DMS79 treated with DMSO at 0.1 percent for 48 hours (cell line): ENCODE results near the gene SEMA3B.
"Not testable (repeated sequence)": the region's sequence is repeated elsewhere in the genome, so short reads cannot be mapped to it uniquely, and the experiment has no call there.

Experiments used
- DNase-seq: peaks from one replicate; lab custom pipeline; 2025; lab: John Stamatoyannopoulos, UW

Gene SEMA3B

GRCh38 chr3:50237754-50238548 lies 31.0 kb upstream of the SEMA3B start:
- peak; percentile 33 for DNase-seq

DNA sequence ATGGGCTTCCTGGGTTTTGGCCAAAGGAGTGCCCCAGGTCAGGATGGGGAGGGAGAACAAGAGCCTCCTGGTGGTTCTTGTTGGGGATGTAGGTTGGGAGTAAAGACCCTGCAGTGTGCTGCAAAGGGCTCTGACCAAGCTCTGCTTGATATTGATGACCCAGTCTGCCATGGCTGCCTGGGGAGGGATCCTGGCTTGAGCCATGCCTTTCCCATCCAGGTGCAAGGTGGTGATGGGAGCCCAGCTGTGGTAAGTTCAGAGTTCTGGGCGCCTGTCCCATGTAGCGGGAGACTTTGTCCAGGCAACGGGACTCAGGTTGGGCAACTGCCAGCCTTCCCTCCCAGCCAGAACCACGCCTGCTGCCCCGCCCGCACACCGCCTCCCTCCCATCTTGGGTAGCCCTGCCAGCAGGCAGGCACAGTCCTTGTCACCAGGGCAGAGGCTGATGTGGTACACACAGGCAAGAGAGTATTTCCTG lies 30.4 kb upstream of the SEMA3B start:
- no peak for DNase-seq

- no peak for DNase-seq
Observed at GRCh38 chr3:50239649-50240048, 29.3 kb upstream of the SEMA3B start.

DNA sequence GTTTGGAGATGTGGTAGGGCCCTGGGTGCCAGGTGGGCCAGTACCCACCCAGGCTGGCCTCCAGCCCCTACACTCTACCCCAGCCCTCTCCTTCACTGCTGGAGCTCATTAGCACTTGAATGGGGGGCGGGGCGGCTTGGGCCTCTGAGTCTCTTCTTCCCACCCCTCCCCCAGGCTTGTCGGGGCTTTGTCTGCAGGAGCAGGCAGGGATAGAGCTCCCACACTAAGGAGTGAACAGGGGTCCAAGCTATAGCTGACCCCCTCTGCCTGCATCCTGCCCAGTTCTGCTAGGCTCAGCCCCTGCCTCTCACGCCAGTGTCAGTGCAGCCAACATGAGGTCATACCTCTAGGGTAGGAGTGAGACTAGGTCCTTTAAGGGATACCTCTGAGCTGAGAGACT lies 27.8 kb upstream of the SEMA3B start:
- DNase-seq = no peak

DNA sequence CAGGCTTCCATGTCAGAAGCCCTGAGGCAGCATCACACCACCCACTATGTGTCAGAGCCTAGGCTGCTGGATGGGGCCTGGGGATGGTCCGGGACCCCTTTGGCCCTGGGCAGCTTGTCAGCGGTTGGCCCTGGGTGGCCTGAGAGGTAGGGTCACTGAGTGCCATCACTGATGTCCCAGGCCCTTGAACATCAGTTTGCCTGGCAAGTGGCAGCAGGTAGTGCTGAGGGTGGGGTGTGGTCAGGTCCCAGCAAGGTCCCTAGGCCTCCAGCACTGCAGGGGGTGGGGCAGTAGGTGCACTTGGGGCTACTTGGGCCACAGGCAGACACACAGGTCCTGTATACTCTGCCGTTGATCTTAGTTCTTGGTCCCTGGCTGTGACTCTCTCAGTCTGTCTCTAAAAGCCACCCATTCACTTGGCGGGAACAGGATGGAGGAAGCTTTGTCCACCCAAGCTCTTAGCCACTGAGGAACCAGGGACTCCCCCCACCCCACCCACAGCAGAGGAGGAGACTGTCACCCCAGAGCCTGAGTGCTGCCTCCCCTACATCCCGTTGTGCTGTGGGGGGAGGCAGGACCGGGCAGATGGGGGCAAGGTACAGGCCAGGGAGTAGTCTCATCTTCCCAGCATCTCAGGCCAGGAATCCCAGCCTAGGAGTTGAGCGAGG lies 27.1 kb upstream of the SEMA3B start:
- DNase-seq = no peak

- no peak for DNase-seq
Observed at GRCh38 chr3:50242381-50242770, 26.6 kb upstream of the SEMA3B start.

GRCh38 chr3:50242851-50243542 lies 25.9 kb upstream of the SEMA3B start:
- DNase-seq = no peak

GRCh38 chr3:50243543-50243895 lies 25.4 kb upstream of the SEMA3B start:
- no peak for DNase-seq

DNA sequence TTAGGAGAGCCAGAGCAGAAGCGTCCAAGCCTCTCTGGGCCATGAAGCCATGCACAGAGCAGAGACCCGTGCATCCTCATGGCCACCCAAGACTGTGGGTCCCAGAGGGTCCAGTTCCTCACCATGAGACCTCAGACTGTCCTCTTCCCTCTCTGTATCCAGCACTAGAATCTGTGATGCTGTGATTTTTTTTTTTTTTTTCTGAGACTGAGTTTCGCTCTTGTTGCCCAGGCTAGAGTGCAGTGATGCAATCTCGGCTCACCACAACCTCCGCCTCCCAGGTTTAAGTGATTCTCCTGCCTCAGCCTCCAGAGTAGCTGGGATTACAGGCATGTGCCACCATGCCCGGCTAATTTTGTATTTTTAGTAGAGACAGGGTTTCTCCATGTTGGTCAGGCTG lies 24.1 kb upstream of the SEMA3B start:
- DNase-seq = not testable (repeated sequence)

- no peak for DNase-seq
Observed at GRCh38 chr3:50245251-50245745, 23.6 kb upstream of the SEMA3B start.

GRCh38 chr3:50245831-50246516 lies 23.0 kb upstream of the SEMA3B start:
- DNase-seq = peak; percentile 52

DNA sequence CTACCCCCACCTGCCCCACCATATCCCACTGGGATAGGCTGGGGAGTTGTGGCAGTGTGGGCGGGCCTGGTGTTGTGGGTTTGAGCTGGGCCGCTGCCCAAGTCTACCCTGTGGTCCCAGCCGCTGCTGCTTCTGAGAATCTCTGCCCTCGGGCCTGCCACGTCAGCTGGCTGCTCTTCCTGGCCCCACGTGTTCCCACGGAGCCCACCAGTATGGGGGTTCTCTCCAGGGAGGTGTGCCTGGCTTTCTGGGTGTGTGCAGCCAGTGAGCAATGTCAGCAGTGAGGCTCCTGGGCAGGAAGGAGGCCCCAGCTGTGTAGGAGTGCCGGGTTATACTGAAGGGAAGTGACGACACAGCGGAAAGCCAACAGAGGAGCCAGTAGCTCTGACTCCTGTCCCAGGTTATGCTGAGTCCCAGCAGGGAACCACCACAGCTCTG lies 22.4 kb upstream of the SEMA3B start:
- DNase-seq = no peak

GRCh38 chr3:50248387-50248786 lies 20.6 kb upstream of the SEMA3B start:
- DNase-seq = peak; percentile 44

GRCh38 chr3:50249457-50249856 lies 19.5 kb upstream of the SEMA3B start:
- no peak for DNase-seq

DNA sequence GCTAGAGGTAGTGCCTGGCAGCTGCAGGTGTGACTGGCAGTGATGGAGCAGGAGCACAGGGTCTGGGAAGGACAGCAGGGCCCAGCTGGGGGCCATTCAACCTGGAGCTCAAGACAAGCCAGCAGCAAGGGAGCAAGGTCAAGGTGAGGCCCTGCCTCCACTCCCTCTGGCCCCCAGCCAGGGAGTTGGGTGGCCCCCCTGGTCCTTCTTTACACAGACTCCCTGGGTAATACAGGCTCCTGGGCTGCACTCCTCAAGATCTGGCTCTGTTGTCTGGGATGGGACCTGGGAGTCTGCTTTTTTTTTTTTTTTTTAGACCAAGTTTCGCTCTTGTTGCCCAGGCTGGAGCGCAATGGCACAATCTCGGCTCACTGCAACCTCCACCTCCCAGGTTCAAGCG lies 18.4 kb upstream of the SEMA3B start:
- DNase-seq = no peak

DNA sequence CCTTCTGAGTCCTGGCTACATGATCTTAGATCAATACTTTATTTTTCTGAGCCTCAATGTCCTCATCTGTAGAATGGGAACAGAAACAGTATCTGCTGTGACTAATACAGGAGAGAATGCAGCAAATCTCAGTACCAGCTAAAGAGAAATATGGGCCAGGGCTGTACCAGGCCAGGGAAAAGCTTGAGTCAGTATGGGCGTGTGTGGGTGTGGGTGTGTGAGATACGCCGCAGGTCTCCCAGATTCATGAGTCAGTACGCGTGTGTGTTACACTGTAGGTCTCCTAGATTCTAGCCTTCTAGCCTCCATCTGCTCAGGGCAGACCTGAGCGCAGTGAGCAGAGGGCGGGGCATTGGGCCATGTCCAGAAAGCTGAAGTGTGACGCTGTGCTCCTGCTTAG lies 17.7 kb upstream of the SEMA3B start:
- no peak for DNase-seq

- DNase-seq = no peak
Observed at GRCh38 chr3:50254577-50255250, 14.2 kb upstream of the SEMA3B start.

DNA sequence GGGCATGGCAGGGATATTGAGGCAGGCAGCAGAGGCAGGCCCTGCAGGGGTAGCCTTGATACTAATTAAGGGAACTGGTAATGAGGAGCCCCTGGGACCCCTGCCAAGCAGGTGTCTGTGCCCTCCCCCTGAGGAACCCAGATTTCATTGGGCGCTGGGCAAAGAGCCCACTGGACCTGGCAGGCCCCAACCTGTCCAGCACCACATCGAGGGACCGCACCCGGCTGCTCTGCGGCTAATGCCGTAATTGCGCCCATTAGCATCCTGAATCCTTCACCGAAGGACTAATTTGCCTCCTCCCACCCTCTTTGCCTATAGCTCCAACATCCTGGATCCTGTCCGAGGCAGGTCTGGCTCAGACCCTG lies 13.7 kb upstream of the SEMA3B start:
- DNase-seq = peak; percentile 36

DNA sequence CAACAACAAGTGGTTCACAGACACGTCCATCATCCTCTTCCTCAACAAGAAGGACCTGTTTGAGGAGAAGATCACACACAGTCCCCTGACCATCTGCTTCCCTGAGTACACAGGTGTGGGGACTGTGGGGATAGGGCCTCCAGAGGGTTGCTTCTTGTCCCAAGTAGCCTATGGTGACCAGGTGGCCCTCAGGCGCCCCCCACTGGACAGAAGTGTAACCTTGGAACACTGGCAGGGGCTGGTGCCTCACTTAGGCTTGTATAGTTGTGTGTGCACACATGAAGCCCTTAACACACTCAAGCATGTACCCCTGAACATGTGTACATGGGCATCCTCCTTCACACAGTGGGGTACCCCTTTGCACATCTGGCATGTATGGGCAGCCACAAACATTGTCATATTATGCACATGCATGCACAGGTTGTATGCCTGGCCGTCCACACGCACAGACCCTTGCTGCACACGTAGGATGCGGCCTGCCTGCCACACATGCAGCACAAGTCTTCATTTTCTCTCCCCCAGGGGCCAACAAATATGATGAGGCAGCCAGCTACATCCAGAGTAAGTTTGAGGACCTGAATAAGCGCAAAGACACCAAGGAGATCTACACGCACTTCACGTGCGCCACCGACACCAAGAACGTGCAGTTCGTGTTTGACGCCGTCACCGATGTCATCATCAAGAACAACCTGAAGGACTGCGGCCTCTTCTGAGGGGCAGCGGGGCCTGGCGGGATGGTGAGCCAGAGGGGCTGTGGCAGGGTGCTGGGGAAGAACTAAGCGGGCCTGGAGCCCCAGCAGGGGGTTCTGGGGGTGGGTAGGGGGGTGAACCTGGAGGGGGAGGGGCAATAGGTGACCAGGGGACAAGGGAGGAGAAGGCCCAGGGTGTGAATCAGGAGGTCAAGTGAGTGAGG lies 11.7 kb upstream of the SEMA3B start:
- no peak for DNase-seq

DNA sequence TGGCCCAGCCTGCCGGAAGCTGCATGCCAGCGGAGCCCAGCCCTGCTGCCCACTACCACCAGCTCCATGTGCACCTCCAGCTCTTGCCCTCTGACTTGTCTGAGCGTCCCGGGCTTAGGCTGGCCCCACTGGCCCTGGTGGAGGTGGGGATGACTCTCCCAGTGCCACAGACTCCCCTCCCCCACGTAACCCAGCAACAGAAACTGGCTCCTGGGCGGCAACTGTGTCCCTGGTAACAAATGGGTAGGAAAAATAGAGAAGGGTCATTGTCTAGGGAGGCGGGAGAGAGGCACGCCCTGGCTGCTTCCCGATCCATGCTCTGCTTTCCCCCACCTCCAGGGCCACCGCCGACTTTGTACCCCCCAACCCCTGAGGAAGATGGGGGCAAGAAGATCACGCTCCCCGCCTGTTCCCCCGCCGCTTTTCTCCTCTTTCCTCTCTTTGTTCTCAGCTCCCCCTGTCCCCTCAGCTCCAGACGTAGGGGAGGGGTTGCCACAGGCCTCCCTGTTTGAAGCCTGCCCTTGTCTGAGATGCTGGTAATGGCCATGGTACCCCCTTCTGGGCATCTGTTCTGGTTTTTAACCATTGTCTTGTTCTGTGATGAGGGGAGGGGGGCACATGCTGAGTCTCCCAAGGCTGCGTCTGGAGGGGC lies 10.8 kb upstream of the SEMA3B start:
- no peak for DNase-seq
